Right atrium auricular region (tissue), 2 donors: ENCODE measurements around the gene GPR180. TPM values are rescaled to one million over a fixed set of nuclear protein-coding genes. Genes with fewer than 3 reads are reported as not detected.

Experiments used
- DNase-seq: peaks from one replicate; pipeline ENCODE4 v3.0.0-alpha.2; 2019; ENCODE audit warnings: low spot score
- H3K27ac ChIP-seq, 2 donors: fragments of 200-600 bp; sonication (generic); 1 replicate in 1 of 2; 2 replicates in 1 of 2; pipeline ENCODE4 v1.5.1; 2016 to 2019
- H3K27me3 ChIP-seq, 2 donors: fragments of 200-600 bp; sonication (generic); one replicate each; pipeline versions ENCODE4 v1.5.1 to v1.6.0; 2017 to 2019
- H3K36me3 ChIP-seq: fragments of 200-600 bp; sonication (generic); one replicate; pipeline ENCODE4 v1.5.1; 2016
- H3K4me1 ChIP-seq, 2 donors: fragments of 200-600 bp; sonication (generic); one replicate each; pipeline versions ENCODE4 v1.5.1 to v1.6.0; 2017 to 2019
- H3K4me3 ChIP-seq, 2 donors: fragments of 200-600 bp; sonication (generic); 1 replicate in 1 of 2; 2 replicates in 1 of 2; pipeline ENCODE4 v1.5.1; 2017 to 2019; ENCODE audit warnings: mild to moderate bottlenecking in 1 of 2, moderate library complexity in 1 of 2
- H3K9me3 ChIP-seq, 2 donors: fragments of 200-600 bp; sonication (generic); one replicate each; pipeline ENCODE4 v1.5.1; 2019
- total RNA-seq, 2 donors: library from RNA; depleted of rRNA; stranded (reverse); fragments of >200 nt; gene quantifications; one replicate each; pipeline ENCODE4 v1.1.0, GENCODE V29; 2016
- TF ChIP-seq, protein P1 (sequence below), 2 donors: fragments of 200-600 bp; sonication (generic); IDR thresholded peaks; one replicate each; pipeline ENCODE4 v1.5.1; 2019; ENCODE audit warnings: antibody characterized with exemption in 2 of 2

GPR180 gene
- total RNA-seq, 2 donors from 2014 or later = 3.8 to 5.0 TPM

DNA sequence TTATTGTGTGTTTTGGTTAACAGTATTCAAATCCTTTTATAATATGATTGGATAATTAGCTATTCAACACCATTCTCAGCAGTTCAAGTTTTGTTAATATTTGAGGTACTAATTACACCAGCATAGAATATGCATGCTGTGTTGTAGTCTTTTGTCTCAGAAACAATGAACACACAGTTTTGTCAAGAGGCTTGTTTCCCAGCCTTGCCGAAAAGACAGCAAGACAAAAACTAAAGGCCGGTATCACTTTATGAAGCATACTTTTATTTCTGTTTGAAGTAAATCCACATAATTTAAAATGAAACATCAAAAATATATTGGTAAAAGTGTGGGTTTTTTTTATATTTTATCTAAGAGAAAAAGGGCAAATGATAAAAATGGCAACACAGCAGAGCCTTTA is 7.5 kb downstream of the GPR180 start:
- peak overlapping the region in 1 of 2 donors; percentile 63 for H3K27ac ChIP-seq
- TF ChIP-seq, protein P1, sequence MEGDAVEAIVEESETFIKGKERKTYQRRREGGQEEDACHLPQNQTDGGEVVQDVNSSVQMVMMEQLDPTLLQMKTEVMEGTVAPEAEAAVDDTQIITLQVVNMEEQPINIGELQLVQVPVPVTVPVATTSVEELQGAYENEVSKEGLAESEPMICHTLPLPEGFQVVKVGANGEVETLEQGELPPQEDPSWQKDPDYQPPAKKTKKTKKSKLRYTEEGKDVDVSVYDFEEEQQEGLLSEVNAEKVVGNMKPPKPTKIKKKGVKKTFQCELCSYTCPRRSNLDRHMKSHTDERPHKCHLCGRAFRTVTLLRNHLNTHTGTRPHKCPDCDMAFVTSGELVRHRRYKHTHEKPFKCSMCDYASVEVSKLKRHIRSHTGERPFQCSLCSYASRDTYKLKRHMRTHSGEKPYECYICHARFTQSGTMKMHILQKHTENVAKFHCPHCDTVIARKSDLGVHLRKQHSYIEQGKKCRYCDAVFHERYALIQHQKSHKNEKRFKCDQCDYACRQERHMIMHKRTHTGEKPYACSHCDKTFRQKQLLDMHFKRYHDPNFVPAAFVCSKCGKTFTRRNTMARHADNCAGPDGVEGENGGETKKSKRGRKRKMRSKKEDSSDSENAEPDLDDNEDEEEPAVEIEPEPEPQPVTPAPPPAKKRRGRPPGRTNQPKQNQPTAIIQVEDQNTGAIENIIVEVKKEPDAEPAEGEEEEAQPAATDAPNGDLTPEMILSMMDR (IDR thresholded peaks at IDR 0.05) = no peak
- no peak overlapping the region for H3K4me3 ChIP-seq
- no peaks in the 10 kb centered on the region for H3K4me1 ChIP-seq
- H3K27me3 ChIP-seq = no peaks in the 10 kb centered on the region
- no peaks in the 10 kb centered on the region for H3K9me3 ChIP-seq
- no peak for DNase-seq
- peaks cover 21% of the 10 kb centered on the region for H3K36me3 ChIP-seq

DNA sequence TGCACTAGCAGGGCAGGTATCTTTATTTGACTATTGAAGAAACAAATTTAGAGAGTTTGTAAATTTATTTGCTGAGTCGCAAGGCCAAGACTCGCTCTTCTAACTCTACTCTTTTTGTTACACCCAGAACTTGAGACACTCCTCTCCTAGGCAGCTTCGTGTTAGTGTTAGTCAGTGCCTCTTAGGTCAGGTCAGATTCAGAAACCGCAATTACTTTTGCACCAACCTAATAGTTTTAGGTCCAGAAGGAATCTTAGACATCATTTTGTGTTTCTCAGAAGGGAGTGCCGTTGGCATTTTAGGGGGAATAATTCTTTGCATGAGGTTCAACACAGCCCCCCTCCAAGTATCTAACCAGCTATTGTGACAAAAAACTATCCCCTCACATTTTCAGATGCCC is 8.8 kb downstream of the GPR180 start:
- H3K4me1 ChIP-seq = no peaks in the 10 kb centered on the region
- no peak overlapping the region for H3K4me3 ChIP-seq
- H3K9me3 ChIP-seq = no peaks in the 10 kb centered on the region
- no peak overlapping the region for H3K27ac ChIP-seq
- TF ChIP-seq, protein P1 (IDR thresholded peaks at IDR 0.05) = no peak
- no peaks in the 10 kb centered on the region for H3K27me3 ChIP-seq
- no peak for DNase-seq
- peaks cover 21% of the 10 kb centered on the region for H3K36me3 ChIP-seq

DNA sequence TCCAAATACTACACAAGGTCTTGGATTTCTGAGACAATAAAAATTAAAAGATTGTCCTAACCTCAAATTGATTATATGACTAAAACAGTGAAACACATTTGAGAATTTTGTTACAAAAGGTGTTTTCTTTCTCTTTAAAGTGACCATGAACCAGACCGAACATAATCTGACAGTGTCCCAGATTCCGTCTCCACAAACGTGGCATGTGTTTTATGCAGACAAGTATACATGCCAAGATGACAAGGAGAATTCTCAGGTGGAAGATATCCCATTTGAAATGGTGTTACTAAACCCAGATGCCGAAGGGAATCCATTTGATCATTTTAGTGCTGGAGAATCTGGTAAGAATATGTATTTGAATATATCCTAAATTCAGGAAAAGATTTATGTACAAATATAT is 10.4 kb downstream of the GPR180 start:
- H3K9me3 ChIP-seq = no peaks in the 10 kb centered on the region
- H3K4me3 ChIP-seq = no peak overlapping the region
- no peaks in the 10 kb centered on the region for H3K4me1 ChIP-seq
- no peaks in the 10 kb centered on the region for H3K27me3 ChIP-seq
- H3K36me3 ChIP-seq = peaks cover 11% of the 10 kb centered on the region
- no peak overlapping the region for H3K27ac ChIP-seq
- DNase-seq = no peak
- TF ChIP-seq, protein P1 (IDR thresholded peaks at IDR 0.05) = no peak

DNA sequence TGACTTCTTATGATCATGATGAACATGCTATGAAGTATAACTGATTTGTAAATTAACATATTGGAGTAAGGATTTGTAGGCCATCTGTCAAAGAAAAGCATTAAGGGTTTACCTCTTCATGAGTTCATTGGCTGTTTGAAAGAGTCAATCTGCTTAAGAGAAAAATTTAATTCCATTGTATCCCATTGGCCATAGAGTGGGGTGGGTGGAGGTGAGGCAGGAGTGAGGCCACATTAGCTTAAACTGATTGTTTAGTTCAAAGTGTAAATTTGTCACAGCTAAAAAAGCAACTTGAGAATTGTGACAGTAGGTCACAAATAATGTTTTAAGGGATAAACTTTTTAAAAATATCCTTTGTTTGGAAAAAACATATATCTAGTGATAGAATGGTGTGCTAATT is 11.4 kb downstream of the GPR180 start:
- TF ChIP-seq, protein P1 (IDR thresholded peaks at IDR 0.05) = no peak
- Histone ChIP-seq H3K4me1 (no peaks in the 10 kb centered on the region), H3K36me3 (peaks cover 11% of the 10 kb centered on the region)

DNA sequence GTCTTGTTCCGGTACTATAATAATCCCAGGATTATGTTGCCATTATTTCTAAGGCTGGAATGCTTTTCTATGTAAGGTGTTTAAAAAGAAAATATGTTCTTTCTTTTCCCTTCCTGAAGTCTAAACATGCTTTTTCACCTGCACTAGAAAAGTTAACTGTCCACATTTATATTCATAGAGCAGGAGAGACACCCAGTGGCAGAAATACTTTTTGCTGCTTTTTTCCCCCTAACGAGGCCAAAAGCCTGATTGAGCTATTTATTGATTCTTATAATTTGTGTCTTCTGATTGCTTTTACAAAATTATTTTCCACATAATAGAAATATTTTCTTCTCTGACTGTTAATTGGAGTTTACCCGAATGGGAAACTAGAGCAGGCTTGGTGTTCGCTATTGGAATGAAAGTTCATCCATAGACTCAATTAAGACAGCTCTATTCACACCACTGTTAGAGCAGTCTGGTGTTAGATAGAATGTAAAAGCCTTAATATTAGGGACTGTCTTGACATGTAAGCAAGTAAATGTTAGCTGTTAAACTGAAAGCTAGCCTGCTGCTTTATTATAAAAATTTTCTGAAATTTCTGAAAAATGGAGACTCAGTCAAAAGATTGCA is 15.8 kb downstream of the GPR180 start:
- TF ChIP-seq, protein P1 (IDR thresholded peaks at IDR 0.05) = peak; percentile 19 to 75
- H3K36me3 ChIP-seq = peaks cover 4% of the 10 kb centered on the region
- no peak for DNase-seq

More for the DNA sequence above, 11.4 kb downstream of the GPR180 start:
- no peak overlapping the region for H3K4me3 ChIP-seq
- no peak overlapping the region for H3K27ac ChIP-seq
- no peaks in the 10 kb centered on the region for H3K27me3 ChIP-seq
- no peaks in the 10 kb centered on the region for H3K9me3 ChIP-seq
- DNase-seq = no peak

More for the DNA sequence above, 15.8 kb downstream of the GPR180 start:
- H3K27me3 ChIP-seq = no peaks in the 10 kb centered on the region
- H3K9me3 ChIP-seq = no peaks in the 10 kb centered on the region
- no peaks in the 10 kb centered on the region for H3K4me1 ChIP-seq
- H3K27ac ChIP-seq = no peak overlapping the region
- no peak overlapping the region for H3K4me3 ChIP-seq
